ENCODE measurements around the gene MMP15. TPM values are rescaled to one million over a fixed set of nuclear protein-coding genes. Genes with fewer than 3 reads are reported as not detected.

The MMP15 gene
- polyA plus RNA-seq, 1 of the 3 experiments (the other 2 are of a cell fraction): 3.1 TPM

GRCh38 chr16:58082381-58082780 is 56.8 kb downstream of the MMP15 start:
- TF ChIP-seq RFX5 (IDR thresholded peaks at IDR 0.05; ENCODE audit: low read length): no peak
- TF ChIP-seq POLR2AphosphoS5 (IDR thresholded peaks at IDR 0.05; ENCODE audit: low read depth, low read length): no peak
- no peak for TF ChIP-seq MXI1 (IDR thresholded peaks at IDR 0.05; ENCODE audit: low read depth, low read length)
- TF ChIP-seq NRF1 (IDR thresholded peaks at IDR 0.05; ENCODE audit: low read depth, low read length): no peak
- no peak for TF ChIP-seq RCOR1 (IDR thresholded peaks at IDR 0.05; ENCODE audit: low read length)
- TF ChIP-seq PBX3 (IDR thresholded peaks at IDR 0.05): no peak
- H3K27ac ChIP-seq (ENCODE audit: low read depth in 2 of 2, low read length in 1 of 2): no peak overlapping the region
- CTCF ChIA-PET: no interaction called here

GRCh38 chr16:58084635-58085034 is 59.1 kb downstream of the MMP15 start:
- no peaks in the 10 kb centered on the region for H3K79me2 ChIP-seq (ENCODE audit: insufficient read depth)
- H3K4me3 ChIP-seq (ENCODE audit: low read depth in 2 of 2, low read length in 1 of 2): no peak overlapping the region
- H4K20me1 ChIP-seq (ENCODE audit: insufficient read depth): no peaks in the 10 kb centered on the region
- H3K36me3 ChIP-seq (replicated peaks in 1 of 2; ENCODE audit: control insufficient read depth in 1 of 2, insufficient read depth in 2 of 2, low read length in 1 of 2): no peaks in the 10 kb centered on the region
- H3K9me3 ChIP-seq: no peaks in the 10 kb centered on the region
- CTCF ChIA-PET: interaction anchor here (1.6 kb wide), 1 partner anchor 12 kb away, joined by 6 read pairs; no protein-coding TSS in a partner anchor
- no peaks in the 10 kb centered on the region; a peak in 1 of 4 replicates for H3K4me1 ChIP-seq (ENCODE audit: control insufficient read depth in 1 of 2, insufficient read depth in 2 of 2, low read depth in 1 of 2, low read length in 1 of 2)
- H3K4me2 ChIP-seq: no peak overlapping the region
- H3F3A ChIP-seq (replicated peaks; ENCODE audit: insufficient read depth): peaks cover 6% of the 10 kb centered on the region
- 73% methylated on average over 6 of the region's 6 CpGs for WGBS (ENCODE audit: low lambda C conversion rate)
- POLR2A ChIA-PET: no interaction called here
- H2AFZ ChIP-seq (ENCODE audit: low read depth): no peak overlapping the region
- H3K9ac ChIP-seq: no peak overlapping the region
- no peak for DNase-seq
- no peaks in the 10 kb centered on the region for H3K9me2 ChIP-seq
- no peak overlapping the region for H3K27ac ChIP-seq (ENCODE audit: low read depth in 2 of 2, low read length in 1 of 2)
- TF ChIP-seq REST (IDR thresholded peaks at IDR 0.05; ENCODE audit: low read depth, low read length) (no peak), RXRA (IDR thresholded peaks at IDR 0.05; ENCODE audit: borderline replicate concordance, low read depth) (no peak), GATA2 (CRISPR knock-in tag; IDR thresholded peaks at IDR 0.05) (no peak), RAD21 (IDR thresholded peaks at IDR 0.05; ENCODE audit: low read length) (no peak), SMC3 (IDR thresholded peaks at IDR 0.05; ENCODE audit: low read depth, low read length) (no peak)
- TF ChIP-seq, protein P1, sequence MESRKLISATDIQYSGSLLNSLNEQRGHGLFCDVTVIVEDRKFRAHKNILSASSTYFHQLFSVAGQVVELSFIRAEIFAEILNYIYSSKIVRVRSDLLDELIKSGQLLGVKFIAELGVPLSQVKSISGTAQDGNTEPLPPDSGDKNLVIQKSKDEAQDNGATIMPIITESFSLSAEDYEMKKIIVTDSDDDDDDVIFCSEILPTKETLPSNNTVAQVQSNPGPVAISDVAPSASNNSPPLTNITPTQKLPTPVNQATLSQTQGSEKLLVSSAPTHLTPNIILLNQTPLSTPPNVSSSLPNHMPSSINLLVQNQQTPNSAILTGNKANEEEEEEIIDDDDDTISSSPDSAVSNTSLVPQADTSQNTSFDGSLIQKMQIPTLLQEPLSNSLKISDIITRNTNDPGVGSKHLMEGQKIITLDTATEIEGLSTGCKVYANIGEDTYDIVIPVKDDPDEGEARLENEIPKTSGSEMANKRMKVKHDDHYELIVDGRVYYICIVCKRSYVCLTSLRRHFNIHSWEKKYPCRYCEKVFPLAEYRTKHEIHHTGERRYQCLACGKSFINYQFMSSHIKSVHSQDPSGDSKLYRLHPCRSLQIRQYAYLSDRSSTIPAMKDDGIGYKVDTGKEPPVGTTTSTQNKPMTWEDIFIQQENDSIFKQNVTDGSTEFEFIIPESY (IDR thresholded peaks at IDR 0.05; ENCODE audit: borderline replicate concordance, low read depth): no peak
- no peaks in the 10 kb centered on the region for H3K27me3 ChIP-seq (ENCODE audit: insufficient read depth)

More at GRCh38 chr16:58082381-58082780, 56.8 kb downstream of the MMP15 start:
- no peaks in the 10 kb centered on the region for H3K9me3 ChIP-seq
- no peak overlapping the region for H3K4me3 ChIP-seq (ENCODE audit: low read depth in 2 of 2, low read length in 1 of 2)
- no peaks in the 10 kb centered on the region for H3K36me3 ChIP-seq (replicated peaks in 1 of 2; ENCODE audit: control insufficient read depth in 1 of 2, insufficient read depth in 2 of 2, low read length in 1 of 2)
- no peak overlapping the region for H2AFZ ChIP-seq (ENCODE audit: low read depth)
- H3K4me2 ChIP-seq: no peak overlapping the region
- no peaks in the 10 kb centered on the region for H3K4me1 ChIP-seq (ENCODE audit: control insufficient read depth in 1 of 2, insufficient read depth in 2 of 2, low read depth in 1 of 2, low read length in 1 of 2)
- no peaks in the 10 kb centered on the region for H3K27me3 ChIP-seq (ENCODE audit: insufficient read depth)
- POLR2A ChIA-PET: no interaction called here
- DNase-seq: no peak
- no peaks in the 10 kb centered on the region for H3K79me2 ChIP-seq (ENCODE audit: insufficient read depth)
- no peaks in the 10 kb centered on the region for H4K20me1 ChIP-seq (ENCODE audit: insufficient read depth)
- peaks cover 3% of the 10 kb centered on the region for H3F3A ChIP-seq (replicated peaks; ENCODE audit: insufficient read depth)
- H3K9me2 ChIP-seq: no peaks in the 10 kb centered on the region
- H3K9ac ChIP-seq: no peak overlapping the region
